ENCODE results near the gene SLCO2B1.
A peak's percentile ranks its signal among the peaks of the same experiment; 100 is the strongest.

SLCO2B1 gene

DNA sequence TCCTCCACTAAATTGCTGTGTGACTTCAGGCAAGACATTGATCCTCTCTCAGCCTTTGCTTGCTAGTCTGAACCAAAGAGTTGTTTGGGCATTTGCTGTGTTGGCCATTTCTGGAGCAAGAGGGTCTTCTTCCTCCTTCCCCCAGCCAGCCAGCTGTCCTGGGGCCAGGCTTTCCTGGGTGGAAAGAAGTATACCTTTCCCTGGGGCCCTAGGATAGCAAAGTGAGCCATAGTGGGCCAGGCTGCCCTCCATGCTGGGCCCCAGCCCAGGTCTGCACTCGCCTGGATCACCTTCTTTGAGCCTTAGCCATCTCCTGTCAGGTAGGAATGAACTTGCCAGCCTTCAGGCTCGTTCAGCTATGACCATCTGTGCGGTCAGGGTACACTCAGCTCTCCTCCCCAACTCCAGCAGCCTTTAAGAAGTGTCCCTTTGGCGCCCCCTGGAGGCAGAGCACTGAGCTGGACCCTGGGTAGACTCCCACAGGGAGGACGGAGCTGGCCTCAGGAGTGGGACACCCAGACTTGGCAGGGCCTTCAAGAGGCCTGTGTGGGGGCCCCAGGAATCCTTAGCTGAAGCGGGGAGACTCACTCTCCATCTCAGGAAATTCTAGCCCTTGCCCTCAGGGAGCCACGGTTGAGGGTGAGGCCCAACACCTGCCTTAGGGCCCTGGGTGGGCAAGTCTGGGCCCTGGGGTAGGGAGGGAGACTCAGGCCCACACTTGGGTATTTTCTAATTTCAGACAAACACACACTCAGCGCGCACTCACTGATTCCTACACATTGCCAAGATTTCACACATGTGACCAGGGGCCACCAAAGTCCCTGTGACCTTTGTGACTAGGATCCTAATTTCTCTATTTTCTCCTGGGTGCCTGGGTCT lies 54.0 kb downstream of the SLCO2B1 start:
- H3K4me1 Mint-ChIP-seq, result no peaks in the 10 kb centered on the region
- H3K36me3 Mint-ChIP-seq (ENCODE audit: insufficient read depth), result peaks cover 2% of the 10 kb centered on the region
- H3K4me3 Mint-ChIP-seq, result no peak overlapping the region
- DNase-seq (ENCODE audit: low spot score in 2 of 2), result peak; percentile 61 to 75
- ATAC-seq (replicated peaks; ENCODE audit: extremely low read depth, poor library complexity, severe bottlenecking), result peak; percentile 60
- no peak overlapping the region for H3K27ac Mint-ChIP-seq (ENCODE audit: low read depth)
- H3K9me3 Mint-ChIP-seq, result no peaks in the 10 kb centered on the region
- H3K27me3 Mint-ChIP-seq, result no peaks in the 10 kb centered on the region

DNA sequence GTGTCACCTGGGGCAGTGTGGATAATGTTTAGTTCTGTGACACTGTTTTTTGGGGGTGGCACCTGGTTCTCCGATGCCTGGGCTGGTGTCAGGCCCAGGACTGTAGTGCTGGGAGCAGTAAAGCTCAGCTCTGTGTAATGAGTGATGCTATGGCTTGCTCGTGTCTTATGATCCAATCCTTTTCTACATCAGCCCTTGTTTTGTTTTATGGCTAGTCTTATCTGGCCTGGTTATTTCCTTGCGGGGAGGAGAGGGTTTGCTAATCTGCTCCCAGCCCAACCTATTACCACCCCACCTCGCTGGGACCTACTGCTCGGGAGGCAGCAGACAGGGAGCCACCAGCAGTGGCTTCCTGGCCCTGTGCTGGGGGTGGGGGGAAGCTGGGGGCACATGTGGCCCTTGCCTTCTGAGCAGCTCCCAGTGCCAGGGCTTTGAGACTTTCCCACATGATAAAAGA lies 54.7 kb downstream of the SLCO2B1 start:
- ATAC-seq (replicated peaks; ENCODE audit: extremely low read depth, poor library complexity, severe bottlenecking) (no peak), DNase-seq (ENCODE audit: low spot score in 2 of 2) (no peak)
- H3K27me3 Mint-ChIP-seq, result peaks cover 1% of the 10 kb centered on the region
- H3K4me3 Mint-ChIP-seq, result no peak overlapping the region
- no peaks in the 10 kb centered on the region for H3K9me3 Mint-ChIP-seq
- H3K4me1 Mint-ChIP-seq, result no peaks in the 10 kb centered on the region
- H3K36me3 Mint-ChIP-seq (ENCODE audit: insufficient read depth), result peaks cover 2% of the 10 kb centered on the region
- no peak overlapping the region for H3K27ac Mint-ChIP-seq (ENCODE audit: low read depth)

GRCh38 chr11:75208446-75208845 lies 57.5 kb downstream of the SLCO2B1 start:
- Mint-ChIP-seq H3K4me1 (no peaks in the 10 kb centered on the region), H3K36me3 (ENCODE audit: insufficient read depth) (peaks cover 2% of the 10 kb centered on the region), H3K4me3 (no peak overlapping the region), H3K27ac (ENCODE audit: low read depth) (no peak overlapping the region), H3K27me3 (peaks cover 12% of the 10 kb centered on the region), H3K9me3 (no peaks in the 10 kb centered on the region)
- ATAC-seq (replicated peaks; ENCODE audit: extremely low read depth, poor library complexity, severe bottlenecking) (no peak), DNase-seq (ENCODE audit: low spot score in 2 of 2) (no peak)

GRCh38 chr11:75212411-75212810 lies 61.5 kb downstream of the SLCO2B1 start:
- no peaks in the 10 kb centered on the region for H3K36me3 Mint-ChIP-seq (ENCODE audit: insufficient read depth)

DNA sequence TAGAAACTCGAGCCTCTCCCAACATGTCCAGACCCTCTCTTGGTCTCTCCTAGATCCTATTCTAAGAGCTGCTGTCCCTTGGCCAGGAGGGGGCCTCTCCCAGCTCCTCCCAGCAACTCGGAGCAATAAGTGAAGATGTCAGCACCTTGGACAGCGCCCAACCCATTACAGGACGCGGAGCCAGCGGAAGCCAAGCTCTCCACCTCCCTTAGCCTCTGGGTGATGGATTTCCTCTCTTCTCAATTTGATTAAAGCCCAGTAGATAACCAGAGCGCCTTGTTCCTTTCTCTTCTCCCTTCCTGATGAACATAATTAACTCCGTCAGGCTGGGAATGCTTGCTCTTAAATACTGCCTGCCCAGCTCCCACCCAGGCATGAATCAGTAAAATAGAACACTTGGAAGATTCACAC lies 63.5 kb downstream of the SLCO2B1 start:
- no peaks in the 10 kb centered on the region for H3K9me3 Mint-ChIP-seq
- peak; percentile 44 to 58 for DNase-seq (ENCODE audit: low spot score in 2 of 2)
- no peak overlapping the region for H3K27ac Mint-ChIP-seq (ENCODE audit: low read depth)
- peaks cover 55% of the 10 kb centered on the region for H3K27me3 Mint-ChIP-seq
- H3K36me3 Mint-ChIP-seq (ENCODE audit: insufficient read depth), result no peaks in the 10 kb centered on the region
- no peak for ATAC-seq (replicated peaks; ENCODE audit: extremely low read depth, poor library complexity, severe bottlenecking)
- no peak overlapping the region for H3K4me3 Mint-ChIP-seq
- no peaks in the 10 kb centered on the region for H3K4me1 Mint-ChIP-seq

More at GRCh38 chr11:75212411-75212810, 61.5 kb downstream of the SLCO2B1 start:
- DNase-seq (ENCODE audit: low spot score in 2 of 2), result no peak
- no peak for ATAC-seq (replicated peaks; ENCODE audit: extremely low read depth, poor library complexity, severe bottlenecking)
- H3K27me3 Mint-ChIP-seq, result peaks cover 34% of the 10 kb centered on the region
- no peaks in the 10 kb centered on the region for H3K9me3 Mint-ChIP-seq
- H3K27ac Mint-ChIP-seq (ENCODE audit: low read depth), result no peak overlapping the region
- H3K4me3 Mint-ChIP-seq, result no peak overlapping the region
- H3K4me1 Mint-ChIP-seq, result no peaks in the 10 kb centered on the region

- no peak overlapping the region for H3K4me3 Mint-ChIP-seq
- no peaks in the 10 kb centered on the region for H3K36me3 Mint-ChIP-seq (ENCODE audit: insufficient read depth)
- H3K27ac Mint-ChIP-seq (ENCODE audit: low read depth), result no peak overlapping the region
- peaks cover 57% of the 10 kb centered on the region for H3K27me3 Mint-ChIP-seq
- no peaks in the 10 kb centered on the region for H3K4me1 Mint-ChIP-seq
- no peak for ATAC-seq (replicated peaks; ENCODE audit: extremely low read depth, poor library complexity, severe bottlenecking)
- no peak for DNase-seq (ENCODE audit: low spot score in 2 of 2)
- H3K9me3 Mint-ChIP-seq, result no peaks in the 10 kb centered on the region
Observed at GRCh38 chr11:75214843-75215242, 63.9 kb downstream of the SLCO2B1 start.

- no peaks in the 10 kb centered on the region for H3K4me1 Mint-ChIP-seq
Observed at GRCh38 chr11:75219869-75220268, 69.0 kb downstream of the SLCO2B1 start.

GRCh38 chr11:75223954-75224643 lies 73.2 kb downstream of the SLCO2B1 start:
- peaks cover 5% of the 10 kb centered on the region for H3K27me3 Mint-ChIP-seq
- H3K4me3 Mint-ChIP-seq, result no peak overlapping the region
- no peak for ATAC-seq (replicated peaks; ENCODE audit: extremely low read depth, poor library complexity, severe bottlenecking)
- H3K9me3 Mint-ChIP-seq, result no peaks in the 10 kb centered on the region
- H3K36me3 Mint-ChIP-seq (ENCODE audit: insufficient read depth), result no peaks in the 10 kb centered on the region
- no peaks in the 10 kb centered on the region for H3K4me1 Mint-ChIP-seq
- H3K27ac Mint-ChIP-seq (ENCODE audit: low read depth), result no peak overlapping the region
- no peak for DNase-seq (ENCODE audit: low spot score in 2 of 2)

More at GRCh38 chr11:75219869-75220268, 69.0 kb downstream of the SLCO2B1 start:
- no peaks in the 10 kb centered on the region for H3K9me3 Mint-ChIP-seq
- H3K27ac Mint-ChIP-seq (ENCODE audit: low read depth), result no peak overlapping the region
- ATAC-seq (replicated peaks; ENCODE audit: extremely low read depth, poor library complexity, severe bottlenecking), result no peak
- H3K4me3 Mint-ChIP-seq, result no peak overlapping the region
- H3K36me3 Mint-ChIP-seq (ENCODE audit: insufficient read depth), result no peaks in the 10 kb centered on the region
- no peak for DNase-seq (ENCODE audit: low spot score in 2 of 2)
- H3K27me3 Mint-ChIP-seq, result peaks cover 45% of the 10 kb centered on the region

GRCh38 chr11:75225794-75226193 lies 74.9 kb downstream of the SLCO2B1 start:
- H3K36me3 Mint-ChIP-seq (ENCODE audit: insufficient read depth), result no peaks in the 10 kb centered on the region
- H3K27me3 Mint-ChIP-seq, result peaks cover 15% of the 10 kb centered on the region
- no peak overlapping the region for H3K4me3 Mint-ChIP-seq
- H3K9me3 Mint-ChIP-seq, result no peaks in the 10 kb centered on the region
- no peak overlapping the region for H3K27ac Mint-ChIP-seq (ENCODE audit: low read depth)
- no peaks in the 10 kb centered on the region for H3K4me1 Mint-ChIP-seq
- no peak for DNase-seq (ENCODE audit: low spot score in 2 of 2)
- no peak for ATAC-seq (replicated peaks; ENCODE audit: extremely low read depth, poor library complexity, severe bottlenecking)

DNA sequence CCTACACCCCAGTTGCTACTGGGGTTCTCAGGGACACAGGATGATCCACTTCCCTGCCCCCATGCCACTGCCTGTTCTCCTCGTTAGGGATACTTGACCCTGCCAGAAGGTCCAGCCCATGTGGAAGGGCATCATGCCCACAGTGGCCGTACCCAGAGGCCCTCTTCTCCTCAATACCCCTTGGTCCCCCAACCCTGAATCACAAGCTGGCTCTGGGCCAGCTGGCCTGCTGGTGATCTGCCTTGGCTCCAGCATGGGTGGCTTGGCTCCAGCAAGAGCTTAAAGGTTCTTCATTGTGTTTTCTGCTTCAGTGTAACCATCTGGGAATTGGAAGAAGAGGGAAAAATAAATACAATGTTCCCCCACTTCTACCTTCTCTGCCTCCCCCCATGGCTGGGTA lies 78.6 kb downstream of the SLCO2B1 start:
- H3K36me3 Mint-ChIP-seq (ENCODE audit: insufficient read depth), result no peaks in the 10 kb centered on the region
- peaks cover 5% of the 10 kb centered on the region for H3K9me3 Mint-ChIP-seq
- no peaks in the 10 kb centered on the region for H3K4me1 Mint-ChIP-seq
- no peak overlapping the region for H3K27ac Mint-ChIP-seq (ENCODE audit: low read depth)
- H3K4me3 Mint-ChIP-seq, result no peak overlapping the region
- peaks cover 39% of the 10 kb centered on the region for H3K27me3 Mint-ChIP-seq
- DNase-seq (ENCODE audit: low spot score in 2 of 2) (no peak), ATAC-seq (replicated peaks; ENCODE audit: extremely low read depth, poor library complexity, severe bottlenecking) (no peak)

GRCh38 chr11:75230621-75231020 lies 79.7 kb downstream of the SLCO2B1 start:
- DNase-seq (ENCODE audit: low spot score in 2 of 2) (no peak), ATAC-seq (replicated peaks; ENCODE audit: extremely low read depth, poor library complexity, severe bottlenecking) (no peak)
- Mint-ChIP-seq H3K27me3 (peaks cover 41% of the 10 kb centered on the region), H3K27ac (ENCODE audit: low read depth) (no peak overlapping the region), H3K9me3 (peaks cover 5% of the 10 kb centered on the region), H3K4me3 (no peak overlapping the region), H3K36me3 (ENCODE audit: insufficient read depth) (no peaks in the 10 kb centered on the region), H3K4me1 (no peaks in the 10 kb centered on the region)

DNA sequence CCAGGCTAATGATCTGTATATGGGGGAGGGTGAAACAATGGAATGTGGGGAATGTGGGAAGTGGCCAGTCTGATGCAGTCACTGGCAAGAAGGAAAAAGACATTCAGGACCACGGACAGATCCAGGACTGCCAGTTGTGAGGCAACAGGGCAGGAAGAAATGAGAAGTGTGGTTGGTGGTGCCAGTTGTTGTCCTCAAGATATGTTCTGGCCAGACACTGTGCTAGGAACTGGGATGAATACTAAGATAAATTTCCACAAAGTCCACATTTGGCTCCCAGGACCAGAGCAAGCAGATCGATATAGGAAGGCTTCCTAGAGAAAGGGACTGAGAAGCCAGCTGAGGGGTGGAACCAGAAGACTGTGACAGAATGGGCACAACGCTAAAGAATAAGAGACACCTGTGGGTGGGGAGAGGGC lies 82.9 kb downstream of the SLCO2B1 start:
- Mint-ChIP-seq H3K27me3 (peaks cover 73% of the 10 kb centered on the region), H3K27ac (ENCODE audit: low read depth) (no peak overlapping the region), H3K4me3 (no peak overlapping the region), H3K9me3 (peaks cover 5% of the 10 kb centered on the region), H3K4me1 (no peaks in the 10 kb centered on the region), H3K36me3 (ENCODE audit: insufficient read depth) (no peaks in the 10 kb centered on the region)
- no peak for DNase-seq (ENCODE audit: low spot score in 2 of 2)
- no peak for ATAC-seq (replicated peaks; ENCODE audit: extremely low read depth, poor library complexity, severe bottlenecking)

DNA sequence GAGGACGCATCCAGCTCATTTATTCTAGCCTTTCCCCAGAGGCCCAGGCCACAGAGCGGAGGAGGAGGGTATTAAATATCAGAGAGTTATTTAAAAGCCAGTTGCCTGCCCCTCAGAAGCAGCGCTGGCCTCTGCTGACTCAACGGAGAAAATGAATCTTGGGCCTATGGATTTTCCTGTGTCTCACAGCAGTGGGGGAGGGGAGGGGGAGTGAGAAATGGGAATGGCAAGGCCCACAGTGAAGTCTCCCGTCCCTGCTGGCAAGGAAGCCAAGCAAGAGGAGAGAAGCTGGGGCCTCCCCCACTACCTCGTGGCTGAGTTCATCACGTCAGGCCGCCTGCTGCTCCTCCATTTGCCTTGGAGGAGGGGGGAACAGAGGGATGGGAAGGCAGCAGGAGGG lies 85.2 kb downstream of the SLCO2B1 start:
- Mint-ChIP-seq H3K27ac (ENCODE audit: low read depth) (no peak overlapping the region), H3K9me3 (peaks cover 5% of the 10 kb centered on the region), H3K4me1 (no peaks in the 10 kb centered on the region), H3K27me3 (peaks cover 72% of the 10 kb centered on the region), H3K36me3 (ENCODE audit: insufficient read depth) (peaks cover 3% of the 10 kb centered on the region), H3K4me3 (no peak overlapping the region)
- ATAC-seq (replicated peaks; ENCODE audit: extremely low read depth, poor library complexity, severe bottlenecking), result no peak
- DNase-seq (ENCODE audit: low spot score in 2 of 2), result no peak

Measured in central memory CD8-positive, alpha-beta T cell (primary cell).